Endothelial cell of umbilical vein (primary cell): ENCODE data around the gene EFR3B. TPM values are rescaled to one million over a fixed set of nuclear protein-coding genes. Genes with fewer than 3 reads are reported as not detected.

Source experiments
- BruUV-seq: library from RNA; stranded (reverse); fragments of 400-500 nt; replicated peaks from 2 replicates; lab custom pipeline; 2021; lab: Mats Ljungman, UMichigan
- CTCF ChIA-PET: fragments of 300-600, 350-600 bp; sonication (Branson Sonifier 250); formaldehyde crosslinking; loops from one replicate; lab custom pipeline; 2021; ENCODE audit warnings: antibody characterized with exemption, inconsistent platforms; lab: Charles Lee
- POLR2A ChIA-PET: fragments of 300-600, 350-600 bp; sonication (Branson Sonifier 250); formaldehyde crosslinking; loops from one replicate; lab custom pipeline; 2021; ENCODE audit warnings: antibody characterized with exemption, inconsistent platforms; lab: Charles Lee
- DNase-seq: peaks from one replicate; pipeline ENCODE4 v3.0.0-alpha.2; 2011; ENCODE audit warnings: low read depth, low spot score
- FAIRE-seq: peaks from 2 replicates; lab custom pipeline; 2011; peaks lifted over from hg19 to GRCh38; lab: Jason Lieb, UNC
- H2AFZ ChIP-seq: 2 replicates; pipeline ENCODE4 v1.6.0; 2012; ENCODE audit warnings: low read depth, low read length, control low read depth, inconsistent platforms
- H3K27ac ChIP-seq: 2 replicates; pipeline ENCODE4 v1.5.1; 2011; ENCODE audit warnings: low read depth, mild to moderate bottlenecking, control low read depth, low read length, moderate library complexity; ENCODE audit not compliant: insufficient read depth
- H3K27me3 ChIP-seq, 2 experiments: 2 replicates each; pipeline versions ENCODE4 v1.6.0 to v1.6.1; 2011; ENCODE audit warnings: low read length in 2 of 2, mixed read lengths in 1 of 2; ENCODE audit not compliant: control insufficient read depth in 2 of 2, insufficient read depth in 2 of 2
- H3K36me3 ChIP-seq, 2 experiments: 2 replicates in 1 of 2; 3 replicates in 1 of 2; pipeline ENCODE4 v1.5.1; 2011; ENCODE audit warnings: low read length in 2 of 2, mild to moderate bottlenecking in 1 of 2, moderate library complexity in 1 of 2; ENCODE audit not compliant: control insufficient read depth in 2 of 2, insufficient read depth in 2 of 2; ENCODE audit errors: extremely low read depth in 1 of 2
- H3K4me1 ChIP-seq: 3 replicates; pipeline ENCODE4 v1.5.1; 2011; ENCODE audit warnings: mild to moderate bottlenecking, low read length; ENCODE audit not compliant: control insufficient read depth, insufficient read depth; ENCODE audit errors: extremely low read depth
- H3K4me2 ChIP-seq: 2 replicates; pipeline ENCODE4 v1.6.1; 2011; ENCODE audit warnings: low read length, control low read depth, mixed read lengths; ENCODE audit not compliant: insufficient read depth
- H3K4me3 ChIP-seq, 3 experiments: fragments of 200-600 bp in 1 of 3; sonication (generic), shearing (Covaris generic) in 1 of 3; replicated peaks in 1 of 3; 2 replicates each; pipeline ENCODE4 v1.5.1; 2011 to 2016; ENCODE audit warnings: control low read depth in 3 of 3, low read length in 3 of 3, mild to moderate bottlenecking in 2 of 3, inconsistent platforms in 1 of 3, low read depth in 1 of 3, moderate library complexity in 1 of 3; ENCODE audit not compliant: insufficient read depth in 1 of 3
- H3K79me2 ChIP-seq: 2 replicates; pipeline ENCODE4 v1.6.0; 2012; ENCODE audit warnings: low read length, inconsistent platforms; ENCODE audit not compliant: control insufficient read depth, insufficient read depth
- H3K9ac ChIP-seq: replicated peaks from 2 replicates; pipeline ENCODE3; 2011; ENCODE audit warnings: low read length, control low read depth; ENCODE audit not compliant: insufficient read depth; ENCODE audit errors: extremely low read depth
- H3K9me1 ChIP-seq: replicated peaks from 3 replicates; pipeline ENCODE4 v1.6.0; 2011; ENCODE audit warnings: mild to moderate bottlenecking, low read length; ENCODE audit not compliant: control insufficient read depth, insufficient read depth; ENCODE audit errors: extremely low read depth
- H3K9me3 ChIP-seq: replicated peaks from 2 replicates; pipeline ENCODE4 v1.5.1; 2012; ENCODE audit warnings: low read length, inconsistent platforms; ENCODE audit not compliant: control insufficient read depth, insufficient read depth
- H4K20me1 ChIP-seq: replicated peaks from 2 replicates; pipeline ENCODE3; 2011; ENCODE audit warnings: mild to moderate bottlenecking, low read length; ENCODE audit not compliant: control insufficient read depth, insufficient read depth; ENCODE audit errors: extremely low read depth
- CTCF ChIP-seq, 2 donors: IDR thresholded peaks; 1 replicate in 1 of 2; 2 replicates in 1 of 2; pipeline ENCODE4 v1.5.1; 2011; ENCODE audit warnings: low read length in 2 of 2, mild to moderate bottlenecking in 2 of 2, moderate library complexity in 2 of 2, control low read depth in 1 of 2, inconsistent platforms in 1 of 2, low read depth in 1 of 2; ENCODE audit not compliant: insufficient read depth in 1 of 2; ENCODE audit errors: extremely low read depth in 1 of 2
- EZH2 ChIP-seq: IDR thresholded peaks from 2 replicates; pipeline ENCODE4 v1.6.1; 2012; ENCODE audit warnings: borderline replicate concordance, low read depth, mild to moderate bottlenecking, moderate library complexity, low read length, inconsistent platforms; ENCODE audit not compliant: severe bottlenecking
- FOS ChIP-seq: IDR thresholded peaks from 2 replicates; pipeline ENCODE4 v1.6.1; 2011; ENCODE audit warnings: mild to moderate bottlenecking, low read length, moderate library complexity, borderline replicate concordance; ENCODE audit not compliant: insufficient read depth
- GATA2 ChIP-seq: IDR thresholded peaks from 2 replicates; pipeline ENCODE4 v1.7.0; 2011; ENCODE audit warnings: low read depth, mild to moderate bottlenecking, moderate library complexity, mixed read lengths, low read length; ENCODE audit not compliant: insufficient read length, insufficient read depth
- JUN ChIP-seq: IDR thresholded peaks from 2 replicates; pipeline ENCODE4 v1.6.1; 2011; ENCODE audit warnings: borderline replicate concordance, low read depth; ENCODE audit not compliant: insufficient read length, insufficient read depth
- MAX ChIP-seq: IDR thresholded peaks from 2 replicates; pipeline ENCODE4 v1.6.1; 2011; ENCODE audit not compliant: insufficient read depth, insufficient read length
- MYC ChIP-seq: IDR thresholded peaks from one replicate; pipeline ENCODE4 v1.6.1; 2011; ENCODE audit warnings: mild to moderate bottlenecking, low read depth, low read length
- POLR2A ChIP-seq: IDR thresholded peaks from 2 replicates; pipeline ENCODE4 v1.6.1; 2012; ENCODE audit warnings: low read depth, mild to moderate bottlenecking, control low read depth, low read length
- POLR2AphosphoS5 ChIP-seq: IDR thresholded peaks from 2 replicates; pipeline ENCODE4 v1.6.1; 2012; ENCODE audit warnings: low read depth, mild to moderate bottlenecking, control low read depth, low read length, moderate library complexity; ENCODE audit not compliant: insufficient read depth
- dilution Hi-C: fragments of 300-500 bp; cut with MboI; formaldehyde crosslinking; loops from one replicate; pipeline ENCODE4 v1.15.0; 2019; ENCODE audit warnings: low sequenced_read_pairs; ENCODE audit not compliant: extremely low pct_ligation_motif_present
- intact Hi-C: fragments of 100-400 bp; cut with micrococcal nuclease; formaldehyde crosslinking; loops from one replicate; pipeline ENCODE4 v1.10.0; 2022
- polyA plus RNA-seq, 4 experiments: library from polyadenylated mRNA; depleted of rRNA in 3 of 4; stranded (reverse) in 3 of 4; unstranded in 1 of 4; fragments of >200 nt; gene quantifications; 2 replicates each; pipeline versions ENCODE4 v1.2.1 to v1.2.3, GENCODE V29; 2011 to 2012; ENCODE audit warnings: missing spikeins in 1 of 4
- total RNA-seq: library from RNA; stranded (reverse); gene quantifications from 2 replicates; pipeline ENCODE4 v1.2.3, GENCODE V29; 2021

Gene EFR3B
- total and polyA plus RNA-seq, 2 donors (not counting 3 experiments of a cell fraction or from before 2014, with no cell fraction given): 0.15 to 0.77 TPM

- Histone ChIP-seq H4K20me1 (no peaks in the 10 kb centered on the region), H3K9me1 (no peaks in the 10 kb centered on the region), H2AFZ (no peak overlapping the region), H3K79me2 (no peaks in the 10 kb centered on the region), H3K9me3 (no peaks in the 10 kb centered on the region), H3K36me3 (no peaks in the 10 kb centered on the region), H3K4me3 (no peak overlapping the region), H3K27ac (no peak overlapping the region), H3K4me1 (peaks cover 12% of the 10 kb centered on the region), H3K9ac (no peak overlapping the region), H3K27me3 (peaks cover 2 to 7% of the 10 kb centered on the region in 2 experiments), H3K4me2 (no peak overlapping the region)
- intact Hi-C loops (no loop called here), dilution Hi-C loops (no loop called here)
- FAIRE-seq: no peak
- no peak for DNase-seq
- POLR2A ChIA-PET: no interaction called here
- no TSS peak for BruUV-seq
- CTCF ChIA-PET: interaction anchor here (0.9 to 1.1 kb wide), 3 partner anchors 13 to 103 kb away, joined by 3 to 4 read pairs (median 3); no protein-coding TSS in a partner anchor
- no peak for TF ChIP-seq MYC
- TF ChIP-seq POLR2A: no peak
- no peak for TF ChIP-seq JUN
- no peak for TF ChIP-seq POLR2AphosphoS5
- no peak for TF ChIP-seq MAX
- no peak for TF ChIP-seq GATA2
- no peak for TF ChIP-seq EZH2
- no peak for TF ChIP-seq FOS
- TF ChIP-seq CTCF (IDR thresholded peaks at IDR 0.05; ENCODE audit: extremely low read depth in 1 of 2, insufficient read depth in 1 of 2, low read depth in 1 of 2, low read length in 2 of 2): no peak
Observed at GRCh38 chr2:25081237-25081790, 39.4 kb downstream of the EFR3B start.
